SK-N-SH (cell line): ENCODE data around the gene BEND5. TPM values are rescaled to one million over a fixed set of nuclear protein-coding genes. Genes with fewer than 3 reads are reported as not detected.

Source experiments
- CTCF ChIA-PET: fragments of 300-600, 350-600 bp; formaldehyde crosslinking; extraction: SDS; loops from one replicate; lab custom pipeline; 2021; lab: Yijun Ruan, JAX
- POLR2A ChIA-PET: fragments of 350-600 bp; sonication (Branson Sonifier 250); formaldehyde crosslinking; extraction: SDS; loops from one replicate; lab custom pipeline; 2020; ENCODE audit warnings: antibody characterized with exemption, inconsistent platforms; lab: Yijun Ruan, JAX
- DNase-seq: peaks from one replicate; pipeline ENCODE4 v3.0.0; 2012
- H2AFZ ChIP-seq: fragments of 200-600 bp; sonication (generic); 2 replicates; pipeline ENCODE4 v1.8.1; 2016; ENCODE audit warnings: antibody characterized with exemption, mild to moderate bottlenecking, low read depth
- H3F3A ChIP-seq: fragments of 200-600 bp; sonication (generic); replicated peaks from 2 replicates; pipeline ENCODE3; 2016; ENCODE audit warnings: antibody characterized with exemption, mild to moderate bottlenecking; ENCODE audit not compliant: insufficient read depth
- H3K27ac ChIP-seq, 2 experiments: fragments of 200-500 bp in 1 of 2; fragments of 200-600 bp in 1 of 2; sonication (Bioruptor generic) in 1 of 2; sonication (generic), shearing (Covaris generic) in 1 of 2; 2 replicates each; pipeline versions ENCODE4 v1.5.1 to v1.6.1; 2014 to 2016; ENCODE audit warnings: low read depth in 2 of 2, inconsistent platforms in 1 of 2, low read length in 1 of 2, mild to moderate bottlenecking in 1 of 2, mixed read lengths in 1 of 2
- H3K27me3 ChIP-seq: fragments of 200-600 bp; sonication (generic), shearing (Covaris generic); 2 replicates; pipeline ENCODE4 v1.6.1; 2016; ENCODE audit warnings: mixed run types; ENCODE audit not compliant: insufficient read depth
- H3K36me3 ChIP-seq, 2 experiments: fragments of 200-500 bp in 1 of 2; fragments of 200-600 bp in 1 of 2; sonication (Bioruptor generic) in 1 of 2; sonication (generic) in 1 of 2; replicated peaks in 1 of 2; 2 replicates each; pipeline versions ENCODE3 to v1.5.1; 2014 to 2016; ENCODE audit warnings: low read length in 1 of 2, mild to moderate bottlenecking in 1 of 2; ENCODE audit not compliant: insufficient read depth in 2 of 2, control insufficient read depth in 1 of 2
- H3K4me1 ChIP-seq, 2 experiments: fragments of 200-500 bp in 1 of 2; fragments of 200-600 bp in 1 of 2; sonication (Bioruptor generic) in 1 of 2; sonication (generic), shearing (Covaris generic) in 1 of 2; 2 replicates each; pipeline versions ENCODE4 v1.5.1 to v1.6.1; 2014 to 2016; ENCODE audit warnings: low read depth in 1 of 2, low read length in 1 of 2, mixed run types in 1 of 2; ENCODE audit not compliant: insufficient read depth in 2 of 2, control insufficient read depth in 1 of 2
- H3K4me2 ChIP-seq: fragments of 200-600 bp; sonication (generic), shearing (Covaris generic); 2 replicates; pipeline ENCODE4 v1.6.1; 2017; ENCODE audit warnings: mixed run types
- H3K4me3 ChIP-seq, 2 experiments: fragments of 200-500 bp in 1 of 2; fragments of 200-600 bp in 1 of 2; sonication (Bioruptor generic) in 1 of 2; sonication (generic), shearing (Covaris generic) in 1 of 2; 2 replicates each; pipeline versions ENCODE4 v1.5.1 to v1.8.1; 2014 to 2016; ENCODE audit warnings: low read depth in 2 of 2, inconsistent platforms in 1 of 2, low read length in 1 of 2, mild to moderate bottlenecking in 1 of 2, mixed read lengths in 1 of 2, moderate library complexity in 1 of 2
- H3K79me2 ChIP-seq: fragments of 200-600 bp; sonication (generic); 2 replicates; pipeline ENCODE4 v1.8.1; 2017; ENCODE audit warnings: mild to moderate bottlenecking; ENCODE audit not compliant: insufficient read depth
- H3K9ac ChIP-seq: fragments of 200-600 bp; sonication (generic); 2 replicates; pipeline ENCODE4 v1.6.1; 2017; ENCODE audit warnings: mixed run types
- H3K9me2 ChIP-seq: fragments of 200-600 bp; sonication (generic); 2 replicates; pipeline ENCODE4 v1.6.1; 2017; ENCODE audit warnings: mixed run types
- H3K9me3 ChIP-seq: fragments of 200-600 bp; sonication (generic); 2 replicates; pipeline ENCODE4 v1.6.1; 2017; ENCODE audit warnings: mixed run types, mild to moderate bottlenecking, moderate library complexity
- H4K20me1 ChIP-seq: fragments of 200-600 bp; sonication (generic); 2 replicates; pipeline ENCODE4 v1.6.1; 2017; ENCODE audit warnings: mild to moderate bottlenecking, mixed run types; ENCODE audit not compliant: insufficient read depth
- ELF1 ChIP-seq: IDR thresholded peaks from 2 replicates; pipeline ENCODE4 v1.4.0; 2012
- EZH2phosphoT487 ChIP-seq: fragments of 200-600 bp; sonication (generic); IDR thresholded peaks from 2 replicates; pipeline ENCODE4 v1.6.1; 2017; ENCODE audit warnings: low read depth, mixed run types, mild to moderate bottlenecking, antibody characterized with exemption, moderate library complexity, borderline replicate concordance
- FOSL2 ChIP-seq: IDR thresholded peaks from 2 replicates; pipeline ENCODE4 v1.4.0; 2012; ENCODE audit warnings: low read depth, mild to moderate bottlenecking, moderate library complexity, borderline replicate concordance
- FOXM1 ChIP-seq: IDR thresholded peaks from 2 replicates; pipeline ENCODE4 v1.4.0; 2012; ENCODE audit warnings: low read depth, mild to moderate bottlenecking
- JUND ChIP-seq: IDR thresholded peaks from 2 replicates; pipeline ENCODE4 v1.4.0; 2012
- MEF2A ChIP-seq: IDR thresholded peaks from 2 replicates; pipeline ENCODE4 v1.4.0; 2012; ENCODE audit warnings: low read depth, borderline replicate concordance
- MXI1 ChIP-seq: IDR thresholded peaks from 2 replicates; pipeline ENCODE4 v1.6.1; 2012; ENCODE audit warnings: mild to moderate bottlenecking, low read depth, low read length, improper control_type of control experiment
- RCOR1 ChIP-seq: fragments of 150-350 bp; IDR thresholded peaks from 2 replicates; pipeline ENCODE4 v1.6.1; 2017; ENCODE audit warnings: antibody characterized with exemption, low read length
- RXRA ChIP-seq: IDR thresholded peaks from 2 replicates; pipeline ENCODE4 v1.4.0; 2012; ENCODE audit warnings: low read depth, mild to moderate bottlenecking, borderline replicate concordance
- SIN3A ChIP-seq: IDR thresholded peaks from 2 replicates; pipeline ENCODE4 v1.6.1; 2012; ENCODE audit warnings: low read depth, mild to moderate bottlenecking, low read length, moderate library complexity, borderline replicate concordance
- SMC3 ChIP-seq: IDR thresholded peaks from 2 replicates; pipeline ENCODE4 v1.6.1; 2012; ENCODE audit warnings: low read depth, low read length, improper control_type of control experiment
- TEAD4 ChIP-seq: IDR thresholded peaks from 2 replicates; pipeline ENCODE4 v1.4.0; 2012; ENCODE audit warnings: mild to moderate bottlenecking, borderline replicate concordance; ENCODE audit not compliant: insufficient read depth
- YY1 ChIP-seq: IDR thresholded peaks from 2 replicates; pipeline ENCODE4 v1.4.0; 2012; ENCODE audit warnings: low read depth, mild to moderate bottlenecking
- WGBS: methylation state at CpG from one replicate; pipeline ENCODE4 v1.1.6; 2017; ENCODE audit warnings: low lambda C conversion rate; 5-methylcytosine and 5-hydroxymethylcytosine counted together
- polyA plus RNA-seq, 3 experiments: library from polyadenylated mRNA; depleted of rRNA; stranded (reverse); fragments of >200 nt; gene quantifications; 2 replicates each; pipeline ENCODE4 v1.2.3, GENCODE V29; 2012
- TF ChIP-seq, protein P1 (sequence below): IDR thresholded peaks from 2 replicates; pipeline ENCODE4 v1.4.0; 2012; ENCODE audit warnings: low read depth, borderline replicate concordance

BEND5 gene
- polyA plus RNA-seq, 1 of the 3 experiments (the other 2 are of a cell fraction), result 5.6 TPM

DNA sequence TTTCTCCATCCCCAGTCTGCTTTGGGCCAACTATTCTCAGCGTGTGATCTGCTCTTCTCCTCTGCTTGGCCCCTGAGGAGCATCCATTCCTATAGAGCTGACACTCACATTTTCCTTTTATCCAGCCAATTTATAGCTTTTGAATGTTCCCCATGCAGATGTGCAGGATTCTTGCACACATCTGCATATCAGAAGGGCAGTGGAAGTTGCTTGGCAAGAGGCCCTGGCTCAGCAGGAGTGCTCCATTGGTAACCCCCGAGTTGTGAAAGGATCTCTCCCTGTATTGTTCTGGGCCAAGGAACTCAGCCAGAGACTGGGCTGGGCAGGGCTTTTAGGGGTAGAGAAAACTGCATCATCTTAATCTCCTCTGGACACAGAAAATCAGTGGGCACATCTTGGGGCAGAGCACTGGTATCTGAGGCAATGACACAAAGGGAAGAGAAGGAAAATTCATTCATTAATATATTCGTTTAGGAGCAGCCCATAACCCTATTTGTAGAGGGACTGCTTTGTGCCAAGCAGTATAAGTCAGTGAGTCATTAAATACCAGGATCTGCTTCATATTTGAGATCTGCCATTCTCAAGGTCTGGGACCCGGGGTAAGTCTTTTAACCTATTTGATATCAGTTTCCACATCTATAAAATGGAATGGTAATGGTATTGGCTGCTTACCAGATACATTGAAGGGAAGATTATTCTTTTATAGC, 31.0 kb upstream of the BEND5 start:
- H3K9me3 ChIP-seq, result no peaks in the 10 kb centered on the region

DNA sequence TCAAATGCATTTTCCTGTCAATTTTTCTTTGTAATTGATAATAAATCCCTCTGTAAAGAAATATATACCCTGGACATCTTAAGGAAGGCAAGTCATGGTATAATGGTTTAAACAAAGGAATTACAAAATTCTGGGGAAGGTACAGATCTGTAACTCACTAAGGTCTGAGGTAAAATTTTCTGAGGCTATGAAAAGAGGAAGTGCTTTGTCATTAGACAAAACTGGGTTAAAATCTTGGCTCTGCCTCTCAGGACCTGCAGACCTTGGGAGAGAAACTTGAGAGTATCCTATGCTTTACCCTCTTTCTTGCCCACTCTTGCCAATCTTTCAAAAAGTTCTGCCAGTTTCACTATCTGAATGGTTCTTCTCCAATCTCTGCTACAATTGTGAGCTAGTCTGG, 26.8 kb upstream of the BEND5 start:
- H3K4me2 ChIP-seq, result no peak overlapping the region
- DNase-seq, result no peak
- no peaks in the 10 kb centered on the region for H3K79me2 ChIP-seq
- CTCF ChIA-PET, result no interaction called here
- H3K27me3 ChIP-seq, result no peaks in the 10 kb centered on the region
- H3K9me2 ChIP-seq, result no peaks in the 10 kb centered on the region
- no peaks in the 10 kb centered on the region for H3F3A ChIP-seq
- no peak overlapping the region for H3K4me3 ChIP-seq
- H2AFZ ChIP-seq, result no peak overlapping the region
- no peaks in the 10 kb centered on the region for H3K4me1 ChIP-seq
- POLR2A ChIA-PET, result no interaction called here
- no peak overlapping the region for H3K9ac ChIP-seq
- no peaks in the 10 kb centered on the region for H3K36me3 ChIP-seq
- no peaks in the 10 kb centered on the region for H3K9me3 ChIP-seq
- H3K27ac ChIP-seq, result no peak overlapping the region
- no peaks in the 10 kb centered on the region for H4K20me1 ChIP-seq
- TF ChIP-seq YY1 (no peak), SMC3 (no peak), SIN3A (no peak)

More for the DNA sequence above, 31.0 kb upstream of the BEND5 start:
- Histone ChIP-seq H3K36me3 (no peaks in the 10 kb centered on the region), H3K4me2 (no peak overlapping the region), H3K27ac (no peak overlapping the region), H3K9me2 (no peaks in the 10 kb centered on the region), H3K4me3 (no peak overlapping the region), H3K4me1 (peaks cover 0 to 4% of the 10 kb centered on the region in 2 experiments; a peak in 1 of 4 replicates), H3F3A (no peaks in the 10 kb centered on the region), H2AFZ (no peak overlapping the region), H3K27me3 (no peaks in the 10 kb centered on the region), H3K9ac (no peak overlapping the region), H4K20me1 (no peaks in the 10 kb centered on the region), H3K79me2 (no peaks in the 10 kb centered on the region)
- WGBS, result 41% methylated on average over 4 of the region's 4 CpGs
- POLR2A ChIA-PET, result no interaction called here
- CTCF ChIA-PET, result interaction anchor here (1.7 kb wide), 1 partner anchor 10 kb away, joined by 7 read pairs; no protein-coding TSS in a partner anchor
- TF ChIP-seq FOXM1, result no peak
- TF ChIP-seq, protein P1, sequence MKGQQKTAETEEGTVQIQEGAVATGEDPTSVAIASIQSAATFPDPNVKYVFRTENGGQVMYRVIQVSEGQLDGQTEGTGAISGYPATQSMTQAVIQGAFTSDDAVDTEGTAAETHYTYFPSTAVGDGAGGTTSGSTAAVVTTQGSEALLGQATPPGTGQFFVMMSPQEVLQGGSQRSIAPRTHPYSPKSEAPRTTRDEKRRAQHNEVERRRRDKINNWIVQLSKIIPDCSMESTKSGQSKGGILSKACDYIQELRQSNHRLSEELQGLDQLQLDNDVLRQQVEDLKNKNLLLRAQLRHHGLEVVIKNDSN, result no peak
- no peak for TF ChIP-seq MXI1
- no peak for TF ChIP-seq RXRA
- no peak for TF ChIP-seq JUND
- TF ChIP-seq ELF1, result no peak
- no peak for TF ChIP-seq EZH2phosphoT487
- TF ChIP-seq TEAD4, result no peak
- no peak for TF ChIP-seq RCOR1
- TF ChIP-seq MEF2A, result no peak
- TF ChIP-seq FOSL2, result no peak; the same call in 1 of the 2 replicates
- DNase-seq, result no peak
